WTC11 (cell line): ENCODE data around the gene HRH1. TPM values are rescaled to one million over a fixed set of nuclear protein-coding genes. Genes with fewer than 3 reads are reported as not detected.
"Not testable (repeated sequence)": the region's sequence is repeated elsewhere in the genome, so short reads cannot be mapped to it uniquely, and the experiment has no call there.

Source experiments
- ATAC-seq: fragments of 200-7000 bp; cut with Tn5 transposase; 2 replicates; pipeline ENCODE4 v1.10.0; 2021; ENCODE audit warnings: mild to moderate bottlenecking, moderate library complexity
- CTCF ChIA-PET: fragments of 300-600 bp; sonication (Branson Sonifier 250); formaldehyde crosslinking; loops from one replicate; lab custom pipeline; 2021; ENCODE audit warnings: antibody characterized with exemption; lab: Charles Lee
- POLR2A ChIA-PET: fragments of 350-600 bp; sonication (Branson Sonifier 250); formaldehyde crosslinking; loops from one replicate; lab custom pipeline; 2021; ENCODE audit warnings: antibody characterized with exemption; lab: Charles Lee
- DNase-seq: peaks from one replicate; pipeline ENCODE4 v3.0.0; 2021; ENCODE audit warnings: low spot score
- H3K27ac Mint-ChIP-seq: 2 replicates; pipeline ENCODE4 v1.8.0; 2021; ENCODE audit warnings: mixed read lengths
- H3K27me3 Mint-ChIP-seq: 2 replicates; pipeline ENCODE4 v1.8.0; 2021; ENCODE audit warnings: low read depth, mild to moderate bottlenecking, moderate library complexity, mixed read lengths
- H3K36me3 Mint-ChIP-seq: 2 replicates; pipeline ENCODE4 v1.8.0; 2021; ENCODE audit warnings: mixed read lengths
- H3K4me1 Mint-ChIP-seq: 2 replicates; pipeline ENCODE4 v1.8.0; 2022; ENCODE audit warnings: mixed read lengths
- H3K4me3 Mint-ChIP-seq: 2 replicates; pipeline ENCODE4 v1.8.0; 2021; ENCODE audit warnings: mild to moderate bottlenecking, moderate library complexity, mixed read lengths
- H3K9me3 Mint-ChIP-seq: 2 replicates; pipeline ENCODE4 v1.8.0; 2021; ENCODE audit warnings: mixed read lengths
- CBFB ChIP-seq: sonication (generic); formaldehyde crosslinking; IDR thresholded peaks from 2 replicates; pipeline ENCODE4 v1.8.1; 2022; ENCODE audit warnings: mild to moderate bottlenecking, low read depth, missing genetic modification reagents
- FOXJ3 ChIP-seq: sonication (generic); formaldehyde crosslinking; IDR thresholded peaks from 2 replicates; pipeline ENCODE4 v1.9.0; 2021; ENCODE audit warnings: missing genetic modification reagents, mild to moderate bottlenecking, borderline replicate concordance
- NFE2L1 ChIP-seq: sonication (generic); formaldehyde crosslinking; IDR thresholded peaks from 2 replicates; pipeline ENCODE4 v1.8.1; 2023; ENCODE audit warnings: missing genetic modification reagents
- NR3C1 ChIP-seq: sonication (generic); formaldehyde crosslinking; conservative IDR thresholded peaks from 2 replicates; pipeline ENCODE4 v1.8.1; 2023; ENCODE audit warnings: low read depth, mild to moderate bottlenecking, missing genetic modification reagents
- TCF7 ChIP-seq: sonication (generic); formaldehyde crosslinking; IDR thresholded peaks from 2 replicates; pipeline ENCODE4 v1.8.0; 2022; ENCODE audit warnings: mild to moderate bottlenecking, low read depth, missing genetic modification reagents, moderate library complexity
- ZNF263 ChIP-seq: sonication (generic); formaldehyde crosslinking; IDR thresholded peaks from 2 replicates; pipeline ENCODE4 v1.8.1; 2022; ENCODE audit warnings: low read depth, mild to moderate bottlenecking, moderate library complexity, missing genetic modification reagents
- ZNF317 ChIP-seq: sonication (generic); formaldehyde crosslinking; IDR thresholded peaks from 2 replicates; pipeline ENCODE4 v1.8.1; 2023; ENCODE audit warnings: low read depth, mild to moderate bottlenecking, moderate library complexity, missing genetic modification reagents, borderline replicate concordance
- ZNF671 ChIP-seq: fragments of 250-450 bp; sonication (Bioruptor Pico); IDR thresholded peaks from 2 replicates; pipeline ENCODE4 v1.8.0; 2021; ENCODE audit warnings: mild to moderate bottlenecking
- total RNA-seq: library from RNA; stranded (reverse); gene quantifications from 3 replicates; pipeline ENCODE4 v1.2.3, GENCODE V29; 2021
- TF ChIP-seq, protein P1 (sequence below): fragments of 250-450 bp; sonication (Bioruptor Pico); conservative IDR thresholded peaks from 2 replicates; pipeline ENCODE4 v1.9.0; 2021; ENCODE audit warnings: mild to moderate bottlenecking
- TF ChIP-seq, protein P2 (sequence below): fragments of 250-450 bp; sonication (Bioruptor Pico); IDR thresholded peaks from 2 replicates; pipeline ENCODE4 v1.9.0; 2021; ENCODE audit warnings: moderate library complexity, mild to moderate bottlenecking, inconsistent platforms, borderline replicate concordance
- TF ChIP-seq, protein P3 (sequence below): sonication (generic); formaldehyde crosslinking; IDR thresholded peaks from 2 replicates; pipeline ENCODE4 v1.8.1; 2023; ENCODE audit warnings: mild to moderate bottlenecking, missing genetic modification reagents
- TF ChIP-seq, protein P4 (sequence below): sonication (generic); formaldehyde crosslinking; IDR thresholded peaks from 2 replicates; pipeline ENCODE4 v1.8.1; 2022; ENCODE audit warnings: mild to moderate bottlenecking, missing genetic modification reagents, moderate library complexity, borderline replicate concordance
- TF ChIP-seq, protein P5 (sequence below): fragments of 250-450 bp; sonication (Bioruptor Pico); IDR thresholded peaks from 2 replicates; pipeline ENCODE4 v1.9.0; 2021; ENCODE audit warnings: mild to moderate bottlenecking
- TF ChIP-seq, protein P6 (sequence below): sonication (generic); formaldehyde crosslinking; IDR thresholded peaks from 2 replicates; pipeline ENCODE4 v1.8.1; 2022; ENCODE audit warnings: low read depth, mild to moderate bottlenecking, moderate library complexity, missing genetic modification reagents, borderline replicate concordance
- TF ChIP-seq, protein P7 (sequence below): sonication (generic); formaldehyde crosslinking; IDR thresholded peaks from 2 replicates; pipeline ENCODE4 v1.8.0; 2022; ENCODE audit warnings: mild to moderate bottlenecking, missing genetic modification reagents

HRH1 gene
- total RNA-seq, 1 experiment from 2014 or later = not detected

DNA sequence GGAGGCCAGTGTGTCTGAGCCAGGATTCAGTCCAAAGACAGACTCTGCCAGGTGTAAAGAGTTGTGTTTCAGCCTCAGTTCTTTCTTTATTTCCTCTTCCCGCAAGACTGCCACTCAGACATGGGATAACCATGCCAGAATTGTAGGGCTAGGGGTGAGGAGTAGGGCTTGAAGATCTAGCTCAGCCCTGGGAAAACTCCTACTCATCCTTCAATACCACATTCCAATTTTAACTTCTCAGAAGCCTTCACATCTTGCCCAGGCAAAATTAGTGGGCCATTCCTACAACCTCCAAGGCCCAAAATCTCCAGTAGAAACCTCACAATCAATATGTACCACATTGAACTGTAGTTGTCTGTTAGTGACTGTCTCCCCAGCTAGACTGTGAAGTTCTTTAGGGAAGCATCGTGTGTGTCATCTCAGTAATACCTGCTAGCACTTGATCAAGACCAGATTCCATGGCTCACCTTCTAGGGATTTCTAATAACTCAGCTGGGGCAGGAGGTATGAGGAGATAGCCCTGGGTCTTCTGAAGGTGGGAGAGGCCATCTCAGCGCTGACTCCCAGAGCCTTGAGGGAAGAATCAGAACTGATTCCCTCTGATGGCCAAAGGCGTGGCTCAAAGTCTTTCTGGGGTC, 19.7 kb downstream of the HRH1 start (continued):
- TF ChIP-seq, protein P1, sequence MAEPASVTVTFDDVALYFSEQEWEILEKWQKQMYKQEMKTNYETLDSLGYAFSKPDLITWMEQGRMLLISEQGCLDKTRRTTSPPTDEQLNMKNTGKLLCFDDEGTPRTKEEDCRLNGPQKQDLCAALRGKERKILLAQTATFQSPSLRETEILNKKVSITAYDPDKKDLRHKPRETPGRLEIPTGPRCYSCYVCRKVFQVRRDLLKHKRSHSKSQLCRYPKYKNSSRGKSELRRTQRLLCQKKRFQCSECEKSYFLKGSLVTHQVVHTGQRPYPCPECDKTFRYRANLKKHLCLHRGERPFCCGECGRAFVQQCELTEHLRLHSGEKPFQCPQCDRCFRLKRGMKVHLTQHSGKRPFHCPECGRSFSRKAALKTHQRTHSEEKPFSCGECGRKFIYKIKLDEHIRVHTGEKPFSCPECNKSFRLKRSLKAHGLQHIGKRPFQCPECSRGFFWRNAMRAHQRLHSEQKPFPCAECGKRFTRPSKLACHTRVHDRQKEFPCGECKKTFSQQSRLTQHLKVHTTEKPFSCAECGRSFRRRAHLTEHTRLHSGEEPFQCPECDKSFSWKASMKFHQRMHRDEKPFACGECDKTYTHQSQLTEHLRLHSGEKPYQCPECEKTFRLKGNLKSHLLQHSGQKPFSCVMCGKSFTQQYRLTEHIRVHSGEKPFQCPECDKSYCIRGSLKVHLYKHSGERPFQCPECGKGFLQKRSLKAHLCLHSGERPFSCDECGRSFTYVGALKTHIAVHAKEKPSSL (CRISPR knock-in tag) = no peak
- no peak for TF ChIP-seq NR3C1

DNA sequence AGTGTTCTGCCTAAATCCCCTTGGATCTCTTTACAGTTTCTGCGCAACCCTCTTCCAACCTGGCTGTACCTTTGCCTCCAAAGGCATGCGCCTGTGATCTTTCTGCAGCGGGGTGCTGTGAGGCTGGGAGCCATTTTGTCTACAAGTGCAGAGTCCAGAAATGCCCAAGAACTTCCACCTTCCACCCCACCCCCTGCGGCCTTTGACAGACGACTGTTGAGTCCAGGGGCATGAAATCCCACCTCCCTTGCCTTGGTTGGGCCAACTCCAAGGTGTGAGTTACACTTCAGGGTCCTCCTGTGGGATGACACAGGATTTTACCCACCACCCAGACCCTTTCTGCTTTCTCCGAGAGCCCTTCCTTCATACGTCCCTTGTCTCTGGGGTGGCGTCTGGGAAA, 24.1 kb downstream of the HRH1 start:
- CTCF ChIA-PET = interaction anchor here (1.3 kb wide), 1 partner anchor 16 kb away, joined by 3 read pairs; no protein-coding TSS in a partner anchor
- Mint-ChIP-seq H3K27ac (no peak overlapping the region), H3K4me1 (0 out of 2 replicates have a peak, but pooled peaks cover 4% of the 10 kb centered on the region), H3K4me3 (no peak overlapping the region), H3K36me3 (no peaks in the 10 kb centered on the region), H3K9me3 (peaks cover 6% of the 10 kb centered on the region), H3K27me3 (peaks cover 3% of the 10 kb centered on the region; the same call in 1 of the 2 replicates)
- POLR2A ChIA-PET = no interaction called here
- TF ChIP-seq ZNF317 (CRISPR knock-in tag) (no peak), CBFB (CRISPR knock-in tag) (no peak), FOXJ3 (CRISPR knock-in tag) (no peak), ZNF671 (no peak), ZNF263 (CRISPR knock-in tag) (no peak), NFE2L1 (CRISPR knock-in tag) (no peak), TCF7 (CRISPR knock-in tag) (no peak)
- TF ChIP-seq, protein P2, sequence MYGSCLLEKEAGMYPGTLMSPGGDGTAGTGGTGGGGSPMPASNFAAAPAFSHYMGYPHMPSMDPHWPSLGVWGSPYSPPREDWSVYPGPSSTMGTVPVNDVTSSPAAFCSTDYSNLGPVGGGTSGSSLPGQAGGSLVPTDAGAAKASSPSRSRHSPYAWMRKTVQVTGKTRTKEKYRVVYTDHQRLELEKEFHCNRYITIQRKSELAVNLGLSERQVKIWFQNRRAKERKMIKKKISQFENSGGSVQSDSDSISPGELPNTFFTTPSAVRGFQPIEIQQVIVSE = no peak
- TF ChIP-seq, protein P3, sequence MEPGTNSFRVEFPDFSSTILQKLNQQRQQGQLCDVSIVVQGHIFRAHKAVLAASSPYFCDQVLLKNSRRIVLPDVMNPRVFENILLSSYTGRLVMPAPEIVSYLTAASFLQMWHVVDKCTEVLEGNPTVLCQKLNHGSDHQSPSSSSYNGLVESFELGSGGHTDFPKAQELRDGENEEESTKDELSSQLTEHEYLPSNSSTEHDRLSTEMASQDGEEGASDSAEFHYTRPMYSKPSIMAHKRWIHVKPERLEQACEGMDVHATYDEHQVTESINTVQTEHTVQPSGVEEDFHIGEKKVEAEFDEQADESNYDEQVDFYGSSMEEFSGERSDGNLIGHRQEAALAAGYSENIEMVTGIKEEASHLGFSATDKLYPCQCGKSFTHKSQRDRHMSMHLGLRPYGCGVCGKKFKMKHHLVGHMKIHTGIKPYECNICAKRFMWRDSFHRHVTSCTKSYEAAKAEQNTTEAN (CRISPR knock-in tag) = no peak
- TF ChIP-seq, protein P4, sequence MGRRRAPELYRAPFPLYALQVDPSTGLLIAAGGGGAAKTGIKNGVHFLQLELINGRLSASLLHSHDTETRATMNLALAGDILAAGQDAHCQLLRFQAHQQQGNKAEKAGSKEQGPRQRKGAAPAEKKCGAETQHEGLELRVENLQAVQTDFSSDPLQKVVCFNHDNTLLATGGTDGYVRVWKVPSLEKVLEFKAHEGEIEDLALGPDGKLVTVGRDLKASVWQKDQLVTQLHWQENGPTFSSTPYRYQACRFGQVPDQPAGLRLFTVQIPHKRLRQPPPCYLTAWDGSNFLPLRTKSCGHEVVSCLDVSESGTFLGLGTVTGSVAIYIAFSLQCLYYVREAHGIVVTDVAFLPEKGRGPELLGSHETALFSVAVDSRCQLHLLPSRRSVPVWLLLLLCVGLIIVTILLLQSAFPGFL (CRISPR knock-in tag) = no peak
- TF ChIP-seq, protein P5, sequence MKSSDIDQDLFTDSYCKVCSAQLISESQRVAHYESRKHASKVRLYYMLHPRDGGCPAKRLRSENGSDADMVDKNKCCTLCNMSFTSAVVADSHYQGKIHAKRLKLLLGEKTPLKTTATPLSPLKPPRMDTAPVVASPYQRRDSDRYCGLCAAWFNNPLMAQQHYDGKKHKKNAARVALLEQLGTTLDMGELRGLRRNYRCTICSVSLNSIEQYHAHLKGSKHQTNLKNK = no peak
- TF ChIP-seq, protein P6, sequence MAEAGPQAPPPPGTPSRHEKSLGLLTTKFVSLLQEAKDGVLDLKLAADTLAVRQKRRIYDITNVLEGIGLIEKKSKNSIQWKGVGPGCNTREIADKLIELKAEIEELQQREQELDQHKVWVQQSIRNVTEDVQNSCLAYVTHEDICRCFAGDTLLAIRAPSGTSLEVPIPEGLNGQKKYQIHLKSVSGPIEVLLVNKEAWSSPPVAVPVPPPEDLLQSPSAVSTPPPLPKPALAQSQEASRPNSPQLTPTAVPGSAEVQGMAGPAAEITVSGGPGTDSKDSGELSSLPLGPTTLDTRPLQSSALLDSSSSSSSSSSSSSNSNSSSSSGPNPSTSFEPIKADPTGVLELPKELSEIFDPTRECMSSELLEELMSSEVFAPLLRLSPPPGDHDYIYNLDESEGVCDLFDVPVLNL (CRISPR knock-in tag) = no peak
- TF ChIP-seq, protein P7, sequence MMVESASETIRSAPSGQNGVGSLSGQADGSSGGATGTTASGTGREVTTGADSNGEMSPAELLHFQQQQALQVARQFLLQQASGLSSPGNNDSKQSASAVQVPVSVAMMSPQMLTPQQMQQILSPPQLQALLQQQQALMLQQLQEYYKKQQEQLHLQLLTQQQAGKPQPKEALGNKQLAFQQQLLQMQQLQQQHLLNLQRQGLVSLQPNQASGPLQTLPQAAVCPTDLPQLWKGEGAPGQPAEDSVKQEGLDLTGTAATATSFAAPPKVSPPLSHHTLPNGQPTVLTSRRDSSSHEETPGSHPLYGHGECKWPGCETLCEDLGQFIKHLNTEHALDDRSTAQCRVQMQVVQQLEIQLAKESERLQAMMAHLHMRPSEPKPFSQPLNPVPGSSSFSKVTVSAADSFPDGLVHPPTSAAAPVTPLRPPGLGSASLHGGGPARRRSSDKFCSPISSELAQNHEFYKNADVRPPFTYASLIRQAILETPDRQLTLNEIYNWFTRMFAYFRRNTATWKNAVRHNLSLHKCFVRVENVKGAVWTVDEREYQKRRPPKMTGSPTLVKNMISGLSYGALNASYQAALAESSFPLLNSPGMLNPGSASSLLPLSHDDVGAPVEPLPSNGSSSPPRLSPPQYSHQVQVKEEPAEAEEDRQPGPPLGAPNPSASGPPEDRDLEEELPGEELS = no peak
- no peak for ATAC-seq
- DNase-seq = no peak

DNA sequence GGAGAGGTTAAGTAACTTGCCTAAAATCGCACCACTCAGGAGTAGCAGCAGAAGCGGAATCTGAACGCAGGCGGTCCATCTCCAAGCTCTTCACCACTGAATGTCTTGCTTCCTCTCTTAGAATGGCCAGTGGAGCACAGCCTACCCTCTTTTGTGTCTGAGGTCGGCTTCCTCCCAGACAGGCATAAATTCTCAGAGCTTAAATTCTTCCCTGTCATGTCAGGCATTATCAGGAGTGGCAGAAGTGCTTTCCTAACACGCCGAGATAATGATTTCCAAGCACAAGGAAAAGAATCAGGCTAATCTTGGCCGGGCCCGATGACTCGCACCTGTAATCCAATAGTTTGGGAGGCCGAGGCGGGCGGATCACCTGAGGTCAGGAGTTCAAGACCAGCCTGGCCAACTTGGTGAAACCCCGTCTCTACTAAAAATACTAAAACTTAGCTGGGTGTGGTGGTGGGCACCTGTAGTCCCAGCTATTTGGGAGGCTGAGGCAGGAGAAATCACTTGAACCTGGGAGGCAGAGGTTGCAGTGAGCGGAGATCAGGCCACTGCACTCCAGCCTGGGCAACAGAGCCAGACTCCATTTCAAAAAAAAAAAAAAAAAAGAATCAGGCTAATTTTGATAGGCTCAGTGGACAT, 30.2 kb downstream of the HRH1 start:
- not testable (repeated sequence) for H3K9me3 Mint-ChIP-seq, H3K4me1 Mint-ChIP-seq, DNase-seq, H3K36me3 Mint-ChIP-seq, H3K4me3 Mint-ChIP-seq, H3K27me3 Mint-ChIP-seq, H3K27ac Mint-ChIP-seq, ATAC-seq
- ChIA-PET CTCF (interaction anchor here (0.8 to 1.9 kb wide), 4 partner anchors 53 to 125 kb away, joined by 3 to 5 read pairs (median 4); no protein-coding TSS in a partner anchor), POLR2A (interaction anchor here (0.7 to 0.8 kb wide), 2 partner anchors 176 to 846 kb away, joined by 5 to 7 read pairs; no protein-coding TSS in a partner anchor)
